Prostate gland (tissue), 2 donors: Measurements from ENCODE around the gene NLGN3. TPM values are rescaled to one million over a fixed set of nuclear protein-coding genes. Genes with fewer than 3 reads are reported as not detected.

Source experiments
- DNase-seq: peaks from one replicate; pipeline ENCODE4 v3.0.0-alpha.2; 2019; ENCODE audit warnings: low spot score
- H3K27ac ChIP-seq, 2 donors: fragments of 200-600 bp; sonication (generic); 2 replicates each; pipeline ENCODE4 v1.5.1; 2017 to 2019
- H3K27me3 ChIP-seq: fragments of 200-600 bp; sonication (generic); replicated peaks from 2 replicates; pipeline ENCODE4 v1.5.1; 2019; ENCODE audit not compliant: insufficient read depth
- H3K36me3 ChIP-seq, 2 donors: fragments of 200-600 bp; sonication (generic); 1 replicate in 1 of 2; 2 replicates in 1 of 2; pipeline versions ENCODE4 v1.5.1 to v1.8.1; 2017 to 2019
- H3K4me1 ChIP-seq: fragments of 200-600 bp; sonication (generic); replicated peaks from 2 replicates; pipeline ENCODE4 v1.5.1; 2019
- H3K4me3 ChIP-seq, 2 donors: fragments of 200-600 bp; sonication (generic); 2 replicates each; pipeline ENCODE4 v1.5.1; 2017 to 2019
- H3K9me3 ChIP-seq: fragments of 200-600 bp; sonication (generic); 2 replicates; pipeline ENCODE4 v1.5.1; 2017
- POLR2A ChIP-seq: fragments of 450-650 bp; IDR thresholded peaks from one replicate; pipeline ENCODE4 v1.6.1; 2016; ENCODE audit warnings: antibody characterized with exemption, mild to moderate bottlenecking
- POLR2AphosphoS5 ChIP-seq: sonication (generic); formaldehyde crosslinking; IDR thresholded peaks from one replicate; pipeline ENCODE4 v1.6.1; 2017; ENCODE audit warnings: antibody characterized with exemption
- WGBS: methylation state at CpG from one replicate; pipeline ENCODE4 v1.1.5; 2018; 5-methylcytosine and 5-hydroxymethylcytosine counted together
- intact Hi-C: fragments of 100-400 bp; cut with DNase I; formaldehyde crosslinking; loops from one replicate; pipeline ENCODE4 v1.14.2; 2022
- small RNA-seq, 2 donors: library from RNA; depleted of rRNA; stranded (forward); fragments of <200 nt; gene quantifications; one replicate each; pipeline ENCODE3, GENCODE V24; 2016
- total RNA-seq, 2 donors: library from RNA; depleted of rRNA; stranded (reverse); fragments of >200 nt; gene quantifications; one replicate each; pipeline ENCODE4 v1.1.0, GENCODE V29; 2016
- TF ChIP-seq, protein P1 (sequence below), 4 experiments: fragments of 200-600 bp in 2 of 4; fragments of 450-650 bp in 2 of 4; sonication (generic) in 2 of 4; IDR thresholded peaks; 1 replicate in 3 of 4; 2 replicates in 1 of 4; pipeline ENCODE4 v1.5.1; 2016 to 2019; ENCODE audit warnings: antibody characterized with exemption in 4 of 4, mild to moderate bottlenecking in 2 of 4, moderate library complexity in 2 of 4

The NLGN3 gene
- total RNA-seq, 2 donors from 2014 or later: 1.4 to 9.4 TPM

DNA sequence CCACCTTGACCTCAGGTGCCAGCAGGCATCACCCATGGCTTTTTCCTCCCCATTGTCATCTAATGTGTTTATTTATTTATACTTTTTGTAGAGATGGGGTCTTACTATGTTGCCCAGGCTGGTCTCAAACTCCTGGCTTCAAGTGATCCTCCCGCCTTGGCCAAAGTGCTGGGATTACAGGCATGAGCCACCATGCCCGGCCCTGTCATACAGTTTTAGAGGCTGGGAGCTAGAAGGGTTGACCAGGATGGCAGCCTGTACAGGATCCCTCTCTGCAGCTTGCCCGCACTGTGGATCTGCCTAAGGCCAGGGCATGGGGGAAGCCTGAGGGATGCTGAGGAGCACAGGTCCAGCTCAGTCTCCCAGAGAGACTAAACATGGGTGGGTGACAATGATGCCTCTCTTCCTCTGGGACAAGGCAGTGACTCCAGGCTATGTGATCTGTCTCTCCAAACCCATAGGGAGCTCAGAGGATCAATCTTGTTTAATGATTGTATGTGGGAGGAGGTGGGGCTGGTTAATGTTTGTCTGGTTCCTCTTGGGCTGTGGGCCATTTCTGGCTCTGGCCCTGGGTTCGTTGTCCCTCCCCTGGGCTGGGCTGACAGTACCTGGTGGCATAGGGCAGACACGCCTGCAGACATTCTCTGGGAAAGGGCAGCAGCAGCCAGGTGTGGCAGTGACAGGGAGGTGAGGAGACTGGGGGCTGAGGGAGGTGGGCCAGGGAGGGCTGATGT is 70.1 kb downstream of the NLGN3 start:
- no peaks in the 10 kb centered on the region for H3K4me1 ChIP-seq
- peak overlapping the region in 1 of 2 donors; percentile 4 for H3K4me3 ChIP-seq
- WGBS: 38% methylated on average over 2 of the region's 5 CpGs
- no peaks in the 10 kb centered on the region for H3K9me3 ChIP-seq
- peak; percentile 6 for DNase-seq
- intact Hi-C loops: no loop called here
- peak overlapping the region in 1 of 2 donors; percentile 43 for H3K27ac ChIP-seq
- H3K36me3 ChIP-seq: no peaks in the 10 kb centered on the region
- TF ChIP-seq POLR2AphosphoS5: no peak
- no peak for TF ChIP-seq POLR2A
- TF ChIP-seq, protein P1, sequence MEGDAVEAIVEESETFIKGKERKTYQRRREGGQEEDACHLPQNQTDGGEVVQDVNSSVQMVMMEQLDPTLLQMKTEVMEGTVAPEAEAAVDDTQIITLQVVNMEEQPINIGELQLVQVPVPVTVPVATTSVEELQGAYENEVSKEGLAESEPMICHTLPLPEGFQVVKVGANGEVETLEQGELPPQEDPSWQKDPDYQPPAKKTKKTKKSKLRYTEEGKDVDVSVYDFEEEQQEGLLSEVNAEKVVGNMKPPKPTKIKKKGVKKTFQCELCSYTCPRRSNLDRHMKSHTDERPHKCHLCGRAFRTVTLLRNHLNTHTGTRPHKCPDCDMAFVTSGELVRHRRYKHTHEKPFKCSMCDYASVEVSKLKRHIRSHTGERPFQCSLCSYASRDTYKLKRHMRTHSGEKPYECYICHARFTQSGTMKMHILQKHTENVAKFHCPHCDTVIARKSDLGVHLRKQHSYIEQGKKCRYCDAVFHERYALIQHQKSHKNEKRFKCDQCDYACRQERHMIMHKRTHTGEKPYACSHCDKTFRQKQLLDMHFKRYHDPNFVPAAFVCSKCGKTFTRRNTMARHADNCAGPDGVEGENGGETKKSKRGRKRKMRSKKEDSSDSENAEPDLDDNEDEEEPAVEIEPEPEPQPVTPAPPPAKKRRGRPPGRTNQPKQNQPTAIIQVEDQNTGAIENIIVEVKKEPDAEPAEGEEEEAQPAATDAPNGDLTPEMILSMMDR (IDR thresholded peaks at IDR 0.05): no peak
- H3K27me3 ChIP-seq: no peaks in the 10 kb centered on the region

DNA sequence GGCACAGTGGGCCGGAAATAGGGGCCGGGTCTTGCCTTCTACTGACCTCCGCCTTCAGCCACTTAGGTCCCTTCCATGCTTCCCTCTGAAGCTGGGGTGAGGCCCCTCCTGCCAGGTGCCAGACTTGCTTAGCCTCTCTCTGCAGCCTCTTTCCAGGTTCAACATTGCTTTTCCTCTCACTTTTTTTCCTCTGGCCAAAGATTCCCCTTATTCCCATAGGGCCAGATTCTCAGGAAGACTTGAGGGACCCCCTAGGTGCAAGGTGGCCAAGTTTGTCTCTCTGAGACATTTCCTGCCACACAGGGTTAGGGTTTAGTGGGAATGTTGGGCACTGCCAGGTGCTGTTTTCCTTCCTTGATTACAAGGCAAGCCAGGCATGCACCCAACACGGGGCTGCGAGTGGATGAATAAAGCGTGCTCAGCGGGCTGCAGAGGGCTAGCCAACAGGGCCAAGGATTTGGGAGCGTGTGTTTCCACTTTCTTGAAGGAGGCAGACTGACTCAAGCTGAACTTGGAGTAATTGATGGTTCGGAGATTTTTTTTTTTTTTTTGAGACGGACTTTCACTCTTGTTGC is 70.8 kb downstream of the NLGN3 start:
- WGBS: 57% methylated on average over 9 of the region's 10 CpGs
- Histone ChIP-seq H3K4me3 (peak overlapping the region in 1 of 2 donors; percentile 4), H3K4me1 (no peaks in the 10 kb centered on the region), H3K36me3 (no peaks in the 10 kb centered on the region), H3K9me3 (no peaks in the 10 kb centered on the region), H3K27me3 (no peaks in the 10 kb centered on the region), H3K27ac (peak overlapping the region in 1 of 2 donors; percentile 43)
- intact Hi-C loops: no loop called here
- TF ChIP-seq, protein P1 (IDR thresholded peaks at IDR 0.05): no peak
- TF ChIP-seq POLR2AphosphoS5 (no peak), POLR2A (no peak)
- DNase-seq: peak; percentile 4

DNA sequence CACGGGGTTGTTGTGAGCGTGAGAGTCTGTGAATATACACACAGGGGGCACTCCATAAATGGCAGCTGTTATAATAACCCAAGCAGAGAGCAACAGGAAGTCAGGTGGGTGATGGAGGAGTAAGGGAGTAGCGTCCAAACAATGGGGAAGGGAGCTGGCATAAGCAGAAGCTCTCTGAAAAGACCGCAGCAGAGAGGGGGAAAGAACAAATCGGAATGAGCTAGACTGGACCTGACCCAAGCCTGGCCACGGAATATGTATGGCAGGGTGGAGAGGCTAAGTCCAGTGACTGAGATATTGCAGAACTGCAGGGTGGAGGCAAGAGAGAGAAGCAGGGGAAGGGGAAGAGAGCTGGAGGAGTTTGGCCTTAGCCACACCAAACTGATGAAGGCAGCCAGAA is 71.8 kb downstream of the NLGN3 start:
- WGBS: 28% methylated on average over 6 of the region's 6 CpGs
- no peak overlapping the region for H3K27ac ChIP-seq
- H3K27me3 ChIP-seq: no peaks in the 10 kb centered on the region
- no peaks in the 10 kb centered on the region for H3K36me3 ChIP-seq
- no peak overlapping the region for H3K4me3 ChIP-seq
- H3K4me1 ChIP-seq: no peaks in the 10 kb centered on the region
- intact Hi-C loops: no loop called here
- DNase-seq: no peak
- TF ChIP-seq POLR2A (no peak), POLR2AphosphoS5 (no peak)
- TF ChIP-seq, protein P1 (IDR thresholded peaks at IDR 0.05): no peak
- no peaks in the 10 kb centered on the region for H3K9me3 ChIP-seq

DNA sequence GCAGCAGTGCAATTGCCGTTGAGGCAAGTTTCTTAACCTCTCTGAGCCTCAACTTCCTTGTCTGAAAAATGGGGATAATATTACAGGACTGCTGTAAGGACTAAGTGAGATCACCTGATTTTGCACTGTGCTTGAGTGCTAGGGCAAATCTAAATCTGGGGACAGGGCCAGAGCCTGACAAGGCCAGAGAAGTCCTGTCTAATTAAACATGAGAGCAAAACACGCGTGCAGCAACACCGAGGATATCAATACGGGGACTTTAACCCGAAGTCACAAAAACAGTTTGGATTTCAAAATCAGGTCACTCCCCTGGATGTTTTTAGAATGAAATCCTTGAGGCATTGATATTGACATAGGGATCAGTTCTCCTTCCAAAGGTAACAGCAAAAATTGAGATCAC is 72.7 kb downstream of the NLGN3 start:
- no peak for DNase-seq

More for the DNA sequence above, 72.7 kb downstream of the NLGN3 start:
- no peak overlapping the region for H3K27ac ChIP-seq
- H3K36me3 ChIP-seq: no peaks in the 10 kb centered on the region
- no peak for TF ChIP-seq POLR2A
- no peaks in the 10 kb centered on the region for H3K27me3 ChIP-seq
- WGBS: 81% methylated on average over 6 of the region's 6 CpGs
- intact Hi-C loops: no loop called here
- H3K4me3 ChIP-seq: no peak overlapping the region
- no peaks in the 10 kb centered on the region for H3K9me3 ChIP-seq
- no peaks in the 10 kb centered on the region for H3K4me1 ChIP-seq

Small RNA genes within 50 kb of the gene (small RNA-seq; reads per million reads assigned to genes)
- gene CXorf65: 0 reads per million in 2 donors

Other genes starting within 250 kb of the NLGN3 start
- gene TEX11, start 236.1 kb upstream of the NLGN3 start, total RNA-seq: 1 to 10 TPM in 1 of 2 donors, not detected in 1; 2.6 TPM
- gene SLC7A3, start 213.7 kb upstream of the NLGN3 start, total RNA-seq: 1 to 10 TPM; 2.2 to 7.6 TPM
- 10 to 100 TPM; 54.5 to 65.5 TPM for gene SNX12, start 76.5 kb upstream of the NLGN3 start, total RNA-seq
- gene FOXO4, start 49.0 kb upstream of the NLGN3 start, total RNA-seq: 10 to 100 TPM; 40.4 to 74.0 TPM
- gene CXorf65, start 38.1 kb upstream of the NLGN3 start, total RNA-seq: not detected
- gene IL2RG, start 33.3 kb upstream of the NLGN3 start, total RNA-seq: 1 to 10 TPM in 1 of 2 donors, under 1 TPM in 1; 0.73 to 2.8 TPM
- gene MED12, start 26.2 kb upstream of the NLGN3 start, total RNA-seq: 10 to 100 TPM; 29.4 to 82.3 TPM
- gene GJB1, start 78.4 kb downstream of the NLGN3 start, total RNA-seq: 10 to 100 TPM; 28.3 to 57.6 TPM
- 10 to 100 TPM; 23.2 to 71.6 TPM for gene ZMYM3, start 109.3 kb downstream of the NLGN3 start, total RNA-seq
- 100 to 1,000 TPM; 266 to 287 TPM for gene NONO, start 138.8 kb downstream of the NLGN3 start, total RNA-seq
- 1 to 10 TPM in 1 of 2 donors, under 1 TPM in 1; 0.77 to 6.5 TPM for gene ITGB1BP2, start 156.9 kb downstream of the NLGN3 start, total RNA-seq
- 10 to 100 TPM; 27.1 to 67.9 TPM for gene TAF1, start 221.5 kb downstream of the NLGN3 start, total RNA-seq